OCI-LY7 (cell line): ENCODE results near the gene MRPL10. TPM values are rescaled to one million over a fixed set of nuclear protein-coding genes. Genes with fewer than 3 reads are reported as not detected.
A peak's percentile ranks its signal among the peaks of the same experiment; 100 is the strongest.

Source experiments
- Bru-seq: library from RNA; stranded (reverse); fragments of 400-500 nt; gene quantifications from one replicate; lab custom pipeline; 2021; lab: Mats Ljungman, UMichigan
- BruChase-seq, 2 experiments: library from RNA; stranded (reverse); fragments of 400-500 nt; gene quantifications; one replicate each; lab custom pipeline; 2021; lab: Mats Ljungman, UMichigan
- BruUV-seq: library from RNA; stranded (reverse); fragments of 400-500 nt; replicated peaks from 2 replicates; lab custom pipeline; 2021; lab: Mats Ljungman, UMichigan
- CTCF ChIA-PET: fragments of 300-600 bp; sonication (Branson Sonifier 250); formaldehyde crosslinking; loops from one replicate; lab custom pipeline; 2022; ENCODE audit warnings: antibody characterized with exemption; ENCODE audit not compliant: unreplicated experiment; lab: Charles Lee
- POLR2A ChIA-PET: fragments of 300-600 bp; sonication (Branson Sonifier 250); formaldehyde crosslinking; loops from one replicate; lab custom pipeline; 2022; ENCODE audit warnings: antibody characterized with exemption; lab: Charles Lee
- DNase-seq: peaks from one replicate; pipeline ENCODE4 v3.0.0-alpha.2; 2015; ENCODE audit warnings: low spot score
- H2AFZ ChIP-seq: fragments of 200-600 bp; sonication (generic), shearing (Covaris generic); 2 replicates; pipeline ENCODE4 v1.6.1; 2014; ENCODE audit warnings: mild to moderate bottlenecking, antibody characterized with exemption, low read length, moderate library complexity
- H3K27ac ChIP-seq: fragments of 200-600 bp; sonication (generic); 2 replicates; pipeline ENCODE4 v1.5.1; 2014; ENCODE audit warnings: mixed run types, low read depth, mild to moderate bottlenecking, moderate library complexity, low read length, inconsistent platforms; ENCODE audit not compliant: poor library complexity, severe bottlenecking
- H3K36me3 ChIP-seq: fragments of 200-600 bp; sonication (generic); 2 replicates; pipeline ENCODE4 v1.6.1; 2014; ENCODE audit warnings: mild to moderate bottlenecking, antibody characterized with exemption, low read length, moderate library complexity, mixed read lengths; ENCODE audit not compliant: insufficient read depth
- H3K4me1 ChIP-seq: fragments of 200-600 bp; sonication (generic); 2 replicates; pipeline ENCODE4 v1.5.1; 2014; ENCODE audit warnings: mild to moderate bottlenecking, low read length; ENCODE audit not compliant: insufficient read depth, poor library complexity, severe bottlenecking
- H3K4me2 ChIP-seq: fragments of 200-600 bp; sonication (generic); 2 replicates; pipeline ENCODE4 v1.6.1; 2014; ENCODE audit warnings: mild to moderate bottlenecking, low read length
- H3K4me3 ChIP-seq: fragments of 200-600 bp; sonication (generic); 2 replicates; pipeline ENCODE4 v1.5.1; 2014; ENCODE audit warnings: mild to moderate bottlenecking, low read depth, low read length; ENCODE audit not compliant: poor library complexity, severe bottlenecking
- H3K79me2 ChIP-seq: fragments of 200-600 bp; sonication (generic); 2 replicates; pipeline ENCODE4 v1.6.1; 2016; ENCODE audit warnings: low read depth, mild to moderate bottlenecking, low read length, moderate library complexity, mixed read lengths; ENCODE audit not compliant: insufficient read depth
- H3K9me2 ChIP-seq: fragments of 200-600 bp; sonication (generic); 2 replicates; pipeline ENCODE4 v1.6.1; 2016; ENCODE audit warnings: mild to moderate bottlenecking, low read length, mixed read lengths; ENCODE audit not compliant: insufficient read depth
- H3K9me3 ChIP-seq: fragments of 200-600 bp; sonication (generic); 2 replicates; pipeline ENCODE4 v1.6.1; 2014; ENCODE audit warnings: mild to moderate bottlenecking, mixed run types, low read length, mixed read lengths
- H4K20me1 ChIP-seq: fragments of 200-600 bp; sonication (generic); 2 replicates; pipeline ENCODE4 v1.6.1; 2014; ENCODE audit warnings: mild to moderate bottlenecking, antibody characterized with exemption, low read length, moderate library complexity, mixed read lengths; ENCODE audit not compliant: insufficient read depth
- CTCF ChIP-seq: fragments of 200-600 bp; sonication (generic); conservative IDR thresholded peaks from 2 replicates; pipeline ENCODE4 v1.5.1; 2014; ENCODE audit warnings: mild to moderate bottlenecking, antibody characterized with exemption, low read length, moderate library complexity, mixed read lengths
- EZH2phosphoT487 ChIP-seq: fragments of 200-600 bp; sonication (generic); IDR thresholded peaks from 2 replicates; pipeline ENCODE4 v1.6.1; 2018; ENCODE audit warnings: low read depth, borderline replicate concordance, mild to moderate bottlenecking, mixed run types, antibody characterized with exemption, low read length, moderate library complexity, mixed read lengths
- intact Hi-C: fragments of 100-400 bp; cut with micrococcal nuclease; formaldehyde crosslinking; loops from one replicate; pipeline ENCODE4 v1.10.0; 2022; ENCODE audit not compliant: unreplicated experiment
- long read RNA-seq: library from polyadenylated mRNA; stranded (forward); transcript quantifications from one replicate; pipeline ENCODE4 v2.0.0, GENCODE V29; 2022
- total RNA-seq, 2 experiments: library from RNA; depleted of rRNA in 1 of 2; stranded (reverse); fragments of >200 nt in 1 of 2; shearing (Covaris generic) in 1 of 2; gene quantifications; 2 replicates each; pipeline ENCODE4 v1.2.3, GENCODE V29; 2014 to 2022

Gene MRPL10
- total RNA-seq (2014; rRNA removed; shearing (Covaris generic)) (27.1 and 50.8 TPM in 2 replicates), total RNA-seq (2022) (55.9 and 56.7 TPM in 2 replicates), Bru-seq, nascent RNA (percentile 74 among the genes with signal in this experiment), BruChase-seq, experiment 1, labeled RNA remaining after a 6-hour chase (percentile 78 among the genes with signal in this experiment), BruChase-seq, experiment 2, labeled RNA remaining after a 2-hour chase (percentile 83 among the genes with signal in this experiment)
- long read RNA-seq, transcript MRPL10-202 (5 exons, 1,725 nt): major isoform, 72 of 96 reads
- long read RNA-seq, partial matches to known transcripts: 16 of 96 reads
- long read RNA-seq, other reads (novel, unspliced or antisense): 3 of 96 reads

GRCh38 chr17:47831003-47831933 lies at the start of gene MRPL10, which contains the start of gene LRRC46:
Gene MRPL10, minus strand, starts transcription at chr17:47831541. Its CDS starts 30 bp downstream, at chr17:47831511.
Gene LRRC46, plus strand, starts transcription at chr17:47831670. Its CDS starts 320 bp downstream, at chr17:47831990.
- Histone ChIP-seq H3K9me3 (no peaks in the 10 kb centered on the region), H2AFZ (peak within 1 kb of the TSS; percentile 75; the same call in 1 of the 2 replicates), H3K36me3 (peaks cover 23% of the 10 kb centered on the region), H4K20me1 (no peaks in the 10 kb centered on the region), H3K4me3 (peak within 1 kb of the TSS; percentile 93), H3K79me2 (peaks cover 21% of the 10 kb centered on the region), H3K27ac (peak within 1 kb of the TSS; percentile 63), H3K4me2 (peak within 1 kb of the TSS; percentile 92), H3K9me2 (no peaks in the 10 kb centered on the region), H3K4me1 (peaks cover 19% of the 10 kb centered on the region)
- peak; percentile 93 for DNase-seq
- TF ChIP-seq CTCF (peak; percentile 77), EZH2phosphoT487 (no peak)
- ChIA-PET POLR2A (interaction anchor here (1.1 to 1.7 kb wide), 5 partner anchors 9 to 215 kb away, joined by 3 to 13 read pairs (median 6); partner anchors contain the start of genes KPNB1, OSBPL7, SCRN2 and SP2), CTCF (interaction anchor here (1.4 to 1.6 kb wide), 2 partner anchors 9 to 11 kb away, joined by 3 to 4 read pairs; no protein-coding TSS in a partner anchor)
- intact Hi-C loops: loop anchor here (1.0 kb wide), 1 partner anchor 10 kb away; the partner anchor contains the start of gene OSBPL7
- BruUV-seq: TSS peak; percentile 92

GRCh38 chr17:47879776-47880454 lies 48.6 kb upstream of the MRPL10 start:
- DNase-seq: no peak
- ChIA-PET POLR2A (no interaction called here), CTCF (no interaction called here)
- Histone ChIP-seq H3K79me2 (no peaks in the 10 kb centered on the region), H3K4me1 (peaks cover 2% of the 10 kb centered on the region), H4K20me1 (no peaks in the 10 kb centered on the region), H3K9me2 (no peaks in the 10 kb centered on the region), H3K36me3 (no peaks in the 10 kb centered on the region), H3K4me3 (no peak overlapping the region), H3K4me2 (no peak overlapping the region), H2AFZ (no peak overlapping the region), H3K9me3 (no peaks in the 10 kb centered on the region), H3K27ac (no peak overlapping the region)
- intact Hi-C loops: no loop called here
- no peak for TF ChIP-seq CTCF
- no peak for TF ChIP-seq EZH2phosphoT487
- no TSS peak for BruUV-seq
